Skeletal muscle tissue (tissue), 4 donors: ENCODE data around the gene MAP4. TPM values are rescaled to one million over a fixed set of nuclear protein-coding genes. Genes with fewer than 3 reads are reported as not detected.

Experiments
- H3K27ac ChIP-seq: one replicate; pipeline ENCODE4 v1.7.0; 2013; ENCODE audit warnings: mild to moderate bottlenecking, low read depth, low read length, inconsistent platforms
- H3K27me3 ChIP-seq, 3 donors: one replicate each; pipeline ENCODE4 v1.7.0; 2013; ENCODE audit warnings: low read length in 3 of 3; ENCODE audit not compliant: control insufficient read depth in 3 of 3, insufficient read depth in 3 of 3
- H3K36me3 ChIP-seq, 3 donors: one replicate each; pipeline ENCODE4 v1.7.0; 2013; ENCODE audit warnings: low read length in 3 of 3; ENCODE audit not compliant: control insufficient read depth in 3 of 3, insufficient read depth in 3 of 3
- H3K4me1 ChIP-seq, 3 donors: one replicate each; pipeline ENCODE4 v1.7.0; 2013; ENCODE audit warnings: low read length in 3 of 3, mild to moderate bottlenecking in 3 of 3; ENCODE audit not compliant: control insufficient read depth in 3 of 3, insufficient read depth in 3 of 3
- H3K4me3 ChIP-seq, 3 donors: one replicate each; pipeline ENCODE4 v1.7.0; 2013; ENCODE audit warnings: low read length in 3 of 3
- H3K9ac ChIP-seq, 3 donors: one replicate each; pipeline ENCODE4 v1.7.0; 2013; ENCODE audit warnings: low read length in 3 of 3, mild to moderate bottlenecking in 3 of 3, moderate library complexity in 2 of 3, low read depth in 1 of 3
- H3K9me3 ChIP-seq, 3 donors: one replicate each; pipeline ENCODE4 v1.7.0; 2013; ENCODE audit warnings: low read length in 3 of 3; ENCODE audit not compliant: control insufficient read depth in 3 of 3
- total RNA-seq: library from RNA; depleted of rRNA; stranded (reverse); fragments of >200 nt; gene quantifications from one replicate; pipeline ENCODE4 v1.2.3, GENCODE V29; 2014
- donor health status: Osteomylitis.

Gene MAP4
- total RNA-seq, 1 donor from 2014 or later: 106 TPM

DNA sequence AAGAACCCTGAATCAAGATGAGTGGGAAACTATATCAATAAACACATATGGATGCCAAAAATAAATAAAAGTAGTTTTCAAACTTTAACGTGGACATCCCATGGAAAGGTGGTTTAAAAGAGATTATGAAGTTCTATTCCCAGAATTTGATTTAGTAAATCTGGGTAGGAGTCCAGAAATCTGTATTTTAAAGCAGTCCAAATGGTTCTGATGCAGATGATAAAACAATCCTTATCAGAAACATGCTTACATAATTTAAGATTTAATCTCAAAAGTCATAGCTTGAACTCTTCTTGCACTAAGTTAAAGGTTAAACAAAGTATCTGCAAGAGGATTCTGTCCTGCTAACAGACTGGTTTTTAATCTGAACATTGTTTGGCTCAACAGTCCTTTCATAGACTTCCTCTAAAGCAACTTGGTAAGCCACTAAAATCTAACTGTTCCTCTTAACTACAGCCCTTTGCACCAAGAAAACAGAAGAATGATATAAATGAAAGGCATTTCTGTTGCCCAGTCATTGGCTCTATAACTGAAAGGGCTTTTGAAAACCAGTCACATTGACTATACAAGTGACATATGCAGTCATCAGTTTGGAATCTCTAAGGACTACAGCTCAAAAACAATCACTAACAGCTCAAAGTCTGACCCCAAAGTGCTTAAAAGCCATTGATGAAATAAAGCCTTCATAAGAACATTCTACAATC is 23.4 kb upstream of the MAP4 start:
- Histone ChIP-seq H3K36me3 (no peaks in the 10 kb centered on the region), H3K27ac (peak overlapping the region; percentile 45), H3K27me3 (no peaks in the 10 kb centered on the region), H3K9me3 (no peaks in the 10 kb centered on the region), H3K4me3 (no peak overlapping the region), H3K4me1 (peaks cover 27 to 34% (median 32%) of the 10 kb centered on the region in 3 donors), H3K9ac (peak overlapping the region in 1 of 3 donors; percentile 26)

DNA sequence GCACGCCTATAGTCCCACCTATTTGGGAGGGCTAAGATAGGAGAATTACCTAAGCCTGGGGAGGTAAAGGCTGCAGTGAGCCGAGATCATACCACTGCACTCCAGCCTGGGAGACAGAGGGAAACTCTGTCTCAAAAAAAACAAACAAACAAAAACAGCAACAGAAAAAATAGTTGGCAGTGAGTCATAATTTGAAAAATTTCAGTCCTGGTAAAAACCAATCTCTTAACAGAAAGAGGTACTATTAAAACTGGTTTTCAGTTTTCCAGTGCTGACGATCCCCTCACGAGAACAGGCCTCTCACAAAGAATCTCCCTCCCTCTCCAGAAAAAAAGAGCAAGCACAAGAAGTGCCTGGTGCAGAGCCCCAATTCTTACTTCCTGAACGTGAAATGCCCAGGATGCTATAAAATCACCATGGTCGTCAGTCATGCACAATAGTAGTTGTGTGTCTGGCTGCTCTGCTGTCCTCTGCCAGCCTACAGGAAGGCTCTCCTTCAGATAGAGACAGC is 22.8 kb upstream of the MAP4 start:
- H3K4me1 ChIP-seq: peaks cover 32 to 40% (median 36%) of the 10 kb centered on the region in 3 donors
- H3K27ac ChIP-seq: peak overlapping the region; percentile 45
- no peaks in the 10 kb centered on the region for H3K9me3 ChIP-seq
- H3K36me3 ChIP-seq: no peaks in the 10 kb centered on the region
- no peak overlapping the region for H3K4me3 ChIP-seq
- H3K9ac ChIP-seq: peak overlapping the region in 1 of 3 donors; percentile 0
- no peaks in the 10 kb centered on the region for H3K27me3 ChIP-seq

DNA sequence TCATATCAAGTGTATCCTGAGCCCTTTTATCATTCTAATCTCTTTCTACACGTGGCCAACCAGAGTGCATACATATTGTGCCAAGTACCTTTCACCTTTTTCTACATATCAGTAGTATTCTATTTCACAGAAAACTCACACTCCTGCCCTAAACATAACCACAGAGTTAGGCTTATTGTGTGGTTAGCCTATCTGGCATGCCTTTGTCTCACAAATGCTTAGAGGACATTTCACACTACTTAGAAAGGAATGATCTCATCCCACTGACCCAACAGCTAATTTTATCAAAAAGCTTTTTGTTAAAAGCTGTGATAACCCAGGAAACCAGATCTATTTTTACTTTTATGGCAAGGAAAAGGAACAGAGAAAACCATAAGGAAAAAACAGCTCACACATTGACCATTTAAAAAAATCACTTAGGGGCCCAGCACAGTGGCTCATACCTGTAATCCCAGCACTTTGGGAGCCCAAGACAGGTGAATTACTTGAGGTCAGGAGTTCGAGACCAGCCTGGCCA is 17.8 kb upstream of the MAP4 start:
- Histone ChIP-seq H3K27ac (peak overlapping the region; percentile 74), H3K9ac (peak overlapping the region in 2 of 3 donors; percentile 40), H3K9me3 (no peaks in the 10 kb centered on the region), H3K36me3 (no peaks in the 10 kb centered on the region), H3K27me3 (no peaks in the 10 kb centered on the region), H3K4me3 (no peak overlapping the region), H3K4me1 (peaks cover 15 to 35% (median 30%) of the 10 kb centered on the region in 3 donors)

- no peak overlapping the region for H3K27ac ChIP-seq
- H3K9me3 ChIP-seq: no peaks in the 10 kb centered on the region
- no peak overlapping the region for H3K4me3 ChIP-seq
- H3K4me1 ChIP-seq: peaks cover 13 to 32% (median 29%) of the 10 kb centered on the region in 3 donors
- H3K36me3 ChIP-seq: no peaks in the 10 kb centered on the region
- H3K9ac ChIP-seq: no peak overlapping the region
- H3K27me3 ChIP-seq: no peaks in the 10 kb centered on the region
Observed at GRCh38 chr3:48030188-48030587, 14.0 kb upstream of the MAP4 start.

DNA sequence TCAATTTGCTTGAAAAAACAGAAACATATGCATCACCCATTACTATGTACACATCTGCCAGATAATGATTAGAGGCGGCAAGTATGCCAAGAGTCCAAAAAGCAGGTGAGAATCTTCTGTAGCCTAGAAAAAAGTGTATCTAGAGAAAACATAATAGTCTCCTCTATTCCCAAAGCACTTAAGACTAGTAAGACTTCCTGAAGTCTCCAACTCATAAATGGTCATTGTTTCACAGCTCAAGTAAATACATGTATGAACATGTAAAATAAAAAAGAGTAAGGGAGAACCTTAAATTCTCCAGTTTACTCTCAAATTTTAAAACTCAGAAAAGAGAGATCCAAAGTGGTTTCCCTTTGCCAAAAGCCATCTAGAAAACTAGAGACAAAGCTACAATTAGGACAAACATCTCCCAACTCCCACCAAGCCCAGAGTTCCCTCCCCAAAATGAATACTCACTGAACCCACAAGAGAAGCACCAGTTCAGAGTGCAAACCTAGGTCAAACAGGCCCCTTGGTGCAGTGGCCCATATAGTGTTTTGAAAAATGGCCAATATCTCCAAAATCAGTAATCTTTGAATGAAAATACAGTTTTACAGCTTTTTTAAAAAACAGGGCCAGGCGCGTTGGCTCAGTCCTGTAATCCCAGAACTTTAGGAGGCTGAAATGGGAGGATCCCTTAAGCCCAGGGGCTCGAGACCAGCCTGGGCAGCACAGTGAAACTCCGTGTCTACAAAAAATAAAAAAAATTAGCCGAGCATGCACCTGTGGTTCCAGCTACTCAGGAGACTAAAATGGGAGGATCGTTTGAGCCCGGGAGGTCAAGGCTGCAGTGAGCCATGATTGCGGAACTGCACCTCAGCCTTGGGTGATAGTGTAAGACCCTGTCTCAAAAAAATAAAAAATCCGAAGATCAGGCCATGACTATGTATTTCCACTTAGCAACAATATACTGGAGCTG is 11.0 kb upstream of the MAP4 start:
- no peaks in the 10 kb centered on the region for H3K36me3 ChIP-seq
- H3K27ac ChIP-seq: no peak overlapping the region
- H3K4me3 ChIP-seq: no peak overlapping the region
- peaks cover 16 to 29% (median 22%) of the 10 kb centered on the region in 3 donors for H3K4me1 ChIP-seq
- H3K9ac ChIP-seq: no peak overlapping the region
- H3K9me3 ChIP-seq: no peaks in the 10 kb centered on the region
- H3K27me3 ChIP-seq: no peaks in the 10 kb centered on the region

- Histone ChIP-seq H3K27ac (no peak overlapping the region), H3K27me3 (no peaks in the 10 kb centered on the region), H3K4me3 (no peak overlapping the region), H3K9me3 (no peaks in the 10 kb centered on the region), H3K36me3 (no peaks in the 10 kb centered on the region), H3K9ac (peak overlapping the region in 1 of 3 donors; percentile 30), H3K4me1 (peaks cover 16 to 24% (median 19%) of the 10 kb centered on the region in 3 donors)
Observed at GRCh38 chr3:48026098-48026497, 9.9 kb upstream of the MAP4 start.

DNA sequence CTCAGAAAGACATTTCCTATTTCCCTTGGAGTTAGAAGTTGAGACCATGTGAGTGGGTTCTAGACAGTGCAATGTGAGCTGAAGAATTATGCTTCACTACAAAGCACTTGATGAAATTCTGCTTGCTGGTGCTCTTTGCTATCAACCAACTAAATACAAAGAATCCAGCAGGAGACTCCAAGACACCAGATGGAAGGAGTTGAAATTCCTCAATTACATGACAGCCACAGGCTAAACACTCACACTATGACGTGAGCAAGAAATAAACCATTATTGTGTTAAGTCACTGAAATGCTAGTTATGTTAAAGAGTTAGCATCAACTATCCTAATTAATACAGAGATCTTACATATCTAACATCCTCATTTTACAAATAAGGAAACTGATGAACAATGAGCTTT is 8.2 kb upstream of the MAP4 start:
- Histone ChIP-seq H3K27me3 (no peaks in the 10 kb centered on the region), H3K9ac (no peak overlapping the region), H3K27ac (no peak overlapping the region), H3K4me1 (peaks cover 17 to 28% (median 18%) of the 10 kb centered on the region in 3 donors), H3K4me3 (no peak overlapping the region), H3K36me3 (no peaks in the 10 kb centered on the region), H3K9me3 (no peaks in the 10 kb centered on the region)

GRCh38 chr3:48023377-48023776 is 7.2 kb upstream of the MAP4 start:
- H3K9ac ChIP-seq: no peak overlapping the region
- H3K27ac ChIP-seq: peak overlapping the region; percentile 52
- H3K4me1 ChIP-seq: peaks cover 17 to 33% (median 23%) of the 10 kb centered on the region in 3 donors
- H3K36me3 ChIP-seq: no peaks in the 10 kb centered on the region
- no peaks in the 10 kb centered on the region for H3K27me3 ChIP-seq
- H3K9me3 ChIP-seq: no peaks in the 10 kb centered on the region
- no peak overlapping the region for H3K4me3 ChIP-seq

DNA sequence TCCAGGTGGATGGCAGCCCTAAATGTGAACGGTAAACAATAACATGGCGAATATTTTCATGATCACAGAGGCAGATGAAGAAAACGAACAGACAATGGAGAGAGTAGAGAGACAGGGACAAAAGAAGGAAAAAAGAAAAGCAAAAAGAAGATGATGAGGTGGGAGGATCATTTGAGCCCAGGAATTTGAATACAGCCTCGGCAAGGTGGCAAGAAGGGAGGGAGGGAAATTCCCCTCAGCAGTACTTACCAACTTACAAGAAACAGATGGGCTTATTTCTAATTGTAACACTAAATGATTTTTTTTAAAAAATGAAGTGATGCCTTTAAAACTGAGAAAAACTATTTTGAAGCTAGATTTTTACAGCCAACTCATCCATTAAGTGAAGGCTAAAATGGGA is 6.0 kb upstream of the MAP4 start:
- Histone ChIP-seq H3K4me3 (no peak overlapping the region), H3K36me3 (no peaks in the 10 kb centered on the region), H3K27me3 (no peaks in the 10 kb centered on the region), H3K9me3 (no peaks in the 10 kb centered on the region), H3K27ac (peak overlapping the region; percentile 52), H3K9ac (no peak overlapping the region), H3K4me1 (peaks cover 19 to 39% (median 21%) of the 10 kb centered on the region in 3 donors)
